Thyroid gland (tissue), 4 donors: ENCODE measurements around the gene NECAB3.

ENCODE experiments used
- CTCF ChIP-seq, 6 experiments: fragments of 200-600 bp in 3 of 6; fragments of 450-650 bp in 3 of 6; sonication (generic) in 3 of 6; IDR thresholded peaks; one replicate each; pipeline ENCODE4 v1.5.1; 2016 to 2019; ENCODE audit warnings: antibody characterized with exemption in 6 of 6, mild to moderate bottlenecking in 2 of 6, inconsistent platforms in 1 of 6, moderate library complexity in 1 of 6
- POLR2A ChIP-seq, 2 donors: fragments of 450-650 bp; IDR thresholded peaks; one replicate each; pipeline ENCODE4 v1.6.1; 2017; ENCODE audit warnings: antibody characterized with exemption in 2 of 2, mild to moderate bottlenecking in 2 of 2, moderate library complexity in 1 of 2

- TF ChIP-seq POLR2A (IDR thresholded peaks at IDR 0.05) (peak; percentile 11 to 83), CTCF (IDR thresholded peaks at IDR 0.05) (no peak)
Measured at GRCh38 chr20:33663161-33664084, 10.8 kb downstream of the NECAB3 start.
